Stimulated activated CD4-positive, alpha-beta T cell treated with anti-CD3 and anti-CD28 coated beads, TNF-alpha, amount 100 ng/mL, for 4 hours (primary cell): Measurements from ENCODE around the gene RCCD1.

Experiments
- DNase-seq, 3 experiments: peaks; one replicate each; pipeline ENCODE4 v3.0.0-alpha.2; 2020; ENCODE audit warnings: low read depth in 3 of 3

The RCCD1 gene

DNA sequence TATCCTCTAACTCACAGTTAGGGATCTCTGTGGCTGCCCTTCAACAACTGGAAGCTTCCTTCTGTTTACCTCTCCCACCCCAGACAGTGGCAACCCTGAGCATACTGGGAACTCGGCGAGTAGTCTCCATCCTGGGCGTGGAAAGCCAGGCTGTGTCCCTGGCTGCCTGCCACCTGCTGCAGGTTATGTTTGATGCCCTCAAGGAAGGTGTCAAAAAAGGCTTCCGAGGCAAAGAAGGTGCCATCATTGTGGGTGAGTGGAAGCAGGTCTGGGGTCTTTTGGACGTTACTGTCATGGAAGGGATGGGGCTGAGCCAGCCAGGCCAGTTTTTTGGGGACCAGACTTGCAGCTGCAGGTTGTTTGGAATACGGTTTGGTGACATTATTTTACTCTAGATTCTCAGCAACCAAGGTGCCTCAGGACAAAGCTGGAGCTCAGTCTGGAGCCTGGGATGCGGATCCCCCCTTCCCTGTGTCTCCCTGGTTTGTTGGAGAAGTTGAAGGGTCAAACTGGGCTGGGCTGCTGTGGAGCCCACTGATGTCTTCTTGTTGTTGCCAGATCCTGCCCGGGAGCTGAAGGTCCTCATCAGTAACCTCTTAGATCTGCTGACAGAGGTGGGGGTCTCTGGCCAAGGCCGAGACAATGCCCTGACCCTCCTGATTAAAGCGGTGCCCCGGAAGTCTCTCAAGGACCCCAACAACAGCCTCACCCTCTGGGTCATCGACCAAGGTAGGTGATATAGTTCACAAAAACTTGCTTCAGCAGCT lies 12.1 kb upstream of the RCCD1 start:
- no peak for DNase-seq

DNA sequence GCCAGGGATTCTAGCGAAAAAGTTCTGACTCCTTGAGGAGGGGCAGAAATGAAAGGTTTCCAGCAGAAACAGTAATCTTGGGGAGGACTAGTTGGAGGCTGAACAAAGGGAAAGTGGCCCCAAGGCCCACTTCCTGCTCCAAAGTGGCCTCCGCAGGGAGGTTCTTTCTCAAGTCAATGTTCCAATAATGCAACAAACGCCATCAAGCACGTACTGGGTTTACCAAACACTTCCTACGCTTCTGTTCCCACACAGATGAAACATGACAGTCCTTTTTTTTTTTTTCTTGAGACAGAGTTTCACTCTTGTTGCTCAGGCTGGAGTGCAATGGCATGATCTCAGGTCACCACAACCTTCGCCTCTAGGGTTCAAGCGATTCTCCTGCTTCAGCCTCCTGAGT lies 9.6 kb upstream of the RCCD1 start:
- no peak for DNase-seq

DNA sequence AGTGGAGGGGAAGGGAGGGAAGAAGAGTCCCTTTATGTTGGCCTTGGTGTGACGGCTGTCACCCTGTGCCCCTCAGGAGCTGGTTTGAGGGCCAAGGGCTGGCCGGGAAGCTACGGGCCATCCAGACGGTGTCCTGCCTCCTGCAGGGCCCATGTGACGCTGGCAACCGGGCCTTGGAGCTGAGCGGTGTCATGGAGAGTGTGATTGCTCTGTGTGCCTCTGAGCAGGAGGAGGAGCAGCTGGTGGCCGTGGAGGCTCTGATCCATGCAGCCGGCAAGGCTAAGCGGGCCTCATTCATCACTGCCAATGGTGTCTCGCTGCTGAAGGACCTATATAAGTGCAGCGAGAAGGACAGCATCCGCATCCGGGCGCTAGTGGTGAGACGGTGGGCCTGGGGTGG lies 8.1 kb upstream of the RCCD1 start:
- no peak for DNase-seq

DNA sequence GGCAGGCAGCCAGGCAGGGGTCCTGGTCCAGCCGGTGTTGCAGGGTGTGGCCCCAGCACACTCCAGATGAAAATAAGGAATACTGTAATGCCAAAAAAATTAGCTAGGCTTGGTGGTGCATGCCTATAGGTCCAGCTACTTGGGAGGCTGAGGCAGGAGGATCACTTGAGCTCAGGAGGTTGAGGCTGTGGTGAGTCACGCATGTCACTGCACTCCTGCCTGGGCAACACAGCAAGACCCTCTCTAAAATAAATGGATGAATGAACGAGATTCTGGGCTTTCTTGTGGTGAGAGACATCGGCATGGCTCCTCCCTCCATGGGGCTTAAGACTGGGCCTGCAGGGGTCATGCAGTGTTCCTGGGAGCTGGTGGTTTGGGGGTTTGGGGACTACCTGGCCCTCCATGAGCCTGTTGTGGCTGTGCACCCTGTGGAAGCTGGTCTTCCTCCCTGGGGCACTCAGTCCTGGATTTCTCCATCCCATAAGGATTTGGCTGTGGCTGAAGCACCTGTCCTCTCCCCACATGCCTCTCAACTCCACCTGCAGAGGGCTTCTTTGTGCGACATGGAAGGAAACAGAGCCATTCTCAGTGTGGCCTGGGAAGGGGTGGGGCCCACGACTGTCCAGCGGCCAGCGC lies 7.6 kb upstream of the RCCD1 start:
- no peak for DNase-seq

DNA sequence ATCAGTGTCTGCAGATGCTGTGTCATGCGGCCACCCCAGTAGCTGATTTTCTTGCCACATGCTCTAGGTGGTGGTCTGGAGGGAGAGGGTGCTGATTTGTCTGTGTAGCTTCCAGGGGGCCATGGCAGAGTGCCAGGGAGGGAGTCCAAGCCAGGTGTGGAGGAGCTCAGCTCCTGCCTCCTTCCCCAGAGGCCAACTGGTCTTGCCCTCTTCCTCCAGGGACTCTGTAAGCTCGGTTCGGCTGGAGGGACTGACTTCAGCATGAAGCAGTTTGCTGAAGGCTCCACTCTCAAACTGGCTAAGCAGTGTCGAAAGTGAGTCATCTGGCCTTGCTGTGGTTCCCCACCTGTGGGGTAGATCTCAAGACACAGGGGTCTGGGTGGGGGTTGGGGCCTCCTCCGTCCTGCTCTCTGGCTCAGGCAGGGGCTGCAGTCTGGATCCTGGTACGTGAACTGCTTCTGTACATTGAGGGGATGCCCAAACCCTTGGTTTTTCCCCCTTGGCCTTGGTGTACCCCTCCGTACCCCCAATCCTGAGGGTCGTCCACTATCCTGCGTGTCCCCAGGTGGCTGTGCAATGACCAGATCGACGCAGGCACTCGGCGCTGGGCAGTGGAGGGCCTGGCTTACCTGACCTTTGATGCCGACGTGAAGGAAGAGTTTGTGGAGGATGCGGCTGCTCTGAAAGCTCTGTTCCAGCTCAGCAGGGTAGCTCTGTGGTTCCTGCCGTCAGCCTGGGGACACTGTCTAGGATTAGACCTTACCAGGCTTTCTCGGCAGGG lies 6.9 kb upstream of the RCCD1 start:
- no peak for DNase-seq

DNA sequence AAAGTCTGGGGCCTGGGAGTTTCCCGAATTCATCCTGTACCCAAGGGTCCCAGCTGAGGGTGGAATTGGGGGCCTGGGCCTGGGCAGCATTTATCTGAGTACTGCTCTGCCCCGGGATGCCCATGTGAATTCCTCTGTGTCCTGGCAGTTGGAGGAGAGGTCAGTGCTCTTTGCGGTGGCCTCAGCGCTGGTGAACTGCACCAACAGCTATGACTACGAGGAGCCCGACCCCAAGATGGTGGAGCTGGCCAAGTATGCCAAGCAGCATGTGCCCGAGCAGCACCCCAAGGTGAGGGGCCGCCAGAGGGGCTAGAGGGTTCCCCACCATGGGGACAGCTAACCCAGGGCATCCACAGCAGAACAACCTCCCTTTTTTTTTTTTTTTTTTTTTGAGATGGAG lies 6.2 kb upstream of the RCCD1 start:
- no peak for DNase-seq

DNA sequence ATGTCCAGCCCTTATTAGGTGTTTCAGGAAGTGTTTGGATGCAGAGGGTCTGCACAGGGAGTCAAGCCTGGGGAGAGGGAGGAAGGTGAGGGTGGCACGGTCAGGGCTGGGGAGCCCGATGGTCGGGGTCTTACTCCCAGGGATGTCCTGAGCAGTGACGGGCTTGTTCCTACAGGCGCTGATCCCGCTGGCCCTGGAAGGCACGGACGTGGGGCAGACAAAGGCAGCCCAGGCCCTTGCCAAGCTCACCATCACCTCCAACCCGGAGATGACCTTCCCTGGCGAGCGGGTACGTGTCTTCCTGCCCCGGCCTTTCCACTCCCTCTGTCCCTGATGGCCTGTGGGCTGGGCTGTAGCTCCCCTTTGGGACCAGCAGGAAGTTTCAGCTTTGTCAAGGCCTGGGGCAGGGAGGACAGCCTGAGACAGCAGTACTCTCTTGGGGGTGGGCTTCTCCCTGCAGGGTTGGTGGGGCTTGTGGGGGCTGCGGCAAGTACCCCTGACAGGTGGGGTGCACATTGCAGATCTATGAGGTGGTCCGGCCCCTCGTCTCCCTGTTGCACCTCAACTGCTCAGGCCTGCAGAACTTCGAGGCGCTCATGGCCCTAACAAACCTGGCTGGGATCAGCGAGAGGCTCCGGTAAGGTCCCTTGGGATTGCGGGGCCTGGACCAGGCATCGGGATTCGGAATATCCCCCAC lies 4.6 kb upstream of the RCCD1 start:
- DNase-seq = no peak

DNA sequence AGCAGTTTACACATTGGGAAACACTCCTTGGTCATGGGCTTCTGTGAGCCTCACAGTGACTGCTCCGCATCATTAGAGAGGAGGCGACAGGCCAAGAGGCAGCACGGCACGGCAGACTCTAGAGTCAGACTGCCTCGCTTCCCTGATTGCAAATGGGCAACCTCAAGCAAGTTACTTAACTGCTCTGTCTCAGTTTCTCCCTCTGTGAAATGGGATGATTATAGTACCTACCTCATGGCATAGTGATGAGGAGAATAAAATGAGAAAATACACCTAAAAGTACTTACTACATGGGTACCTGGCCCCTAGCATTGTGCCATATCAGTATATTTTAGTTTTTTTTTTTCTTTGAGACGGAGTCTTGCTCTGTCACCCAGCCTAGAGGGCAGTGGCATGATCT lies 4.0 kb upstream of the RCCD1 start:
- no peak for DNase-seq

DNA sequence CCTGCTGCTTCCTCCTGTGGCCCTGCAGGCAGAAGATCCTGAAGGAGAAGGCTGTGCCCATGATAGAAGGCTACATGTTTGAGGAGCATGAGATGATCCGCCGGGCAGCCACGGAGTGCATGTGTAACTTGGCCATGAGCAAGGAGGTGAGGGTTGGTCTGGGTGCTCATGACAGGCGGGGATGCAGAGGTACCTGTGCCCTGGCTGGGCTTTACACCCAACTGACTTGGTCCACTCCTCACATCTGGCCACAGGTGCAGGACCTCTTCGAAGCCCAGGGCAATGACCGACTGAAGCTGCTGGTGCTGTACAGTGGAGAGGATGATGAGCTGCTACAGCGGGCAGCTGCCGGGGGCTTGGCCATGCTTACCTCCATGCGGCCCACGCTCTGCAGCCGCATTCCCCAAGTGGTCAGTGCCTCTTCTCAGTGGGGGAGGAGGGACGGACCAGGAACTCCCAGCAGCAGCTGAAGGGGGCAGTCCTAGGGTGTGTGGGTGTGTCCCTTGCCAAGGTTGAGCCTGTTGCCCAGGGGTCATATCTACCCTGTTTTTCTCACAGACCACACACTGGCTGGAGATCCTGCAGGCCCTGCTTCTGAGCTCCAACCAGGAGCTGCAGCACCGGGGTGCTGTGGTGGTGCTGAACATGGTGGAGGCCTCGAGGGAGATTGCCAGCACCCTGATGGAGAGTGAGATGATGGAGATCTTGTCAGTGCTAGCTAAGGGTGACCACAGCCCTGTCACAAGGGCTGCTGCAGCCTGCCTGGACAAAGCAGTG lies 1.6 kb upstream of the RCCD1 start:
- no peak for DNase-seq

DNA sequence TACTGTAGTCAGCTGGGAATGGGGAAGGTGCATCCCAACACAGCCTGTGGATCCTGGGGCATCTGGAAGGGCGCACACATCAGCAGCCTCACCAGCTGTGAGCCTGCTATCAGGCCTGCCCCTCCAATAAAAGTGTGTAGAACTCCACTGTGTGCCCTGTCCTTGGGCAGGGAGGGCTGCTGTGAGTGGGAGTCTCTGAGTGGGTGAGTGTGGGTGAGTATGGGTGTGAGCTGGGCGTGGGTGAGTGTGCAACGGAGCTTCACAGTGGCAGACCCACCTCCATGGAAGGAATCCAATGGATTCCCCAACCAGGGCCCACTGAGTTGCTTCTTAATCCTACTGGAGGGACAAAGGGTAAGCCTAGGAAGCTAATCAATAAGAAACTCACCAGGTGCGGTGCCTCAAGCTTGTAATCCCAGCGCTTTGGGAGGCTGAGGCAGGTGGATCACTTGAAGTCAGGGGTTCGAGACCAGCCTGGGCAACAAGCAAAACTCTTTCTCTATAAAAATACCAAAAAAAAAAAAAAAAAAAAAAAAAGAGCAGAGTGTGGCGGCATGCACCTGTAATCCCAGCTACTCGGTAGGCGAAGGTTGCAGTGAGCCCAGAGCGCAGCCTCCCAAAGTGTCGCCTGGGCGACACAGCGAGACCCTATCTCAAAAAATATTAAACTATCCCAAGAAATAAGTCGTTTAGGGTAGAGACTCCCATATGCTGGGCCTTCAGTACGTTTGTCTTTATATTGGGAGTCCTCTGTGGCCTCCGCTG lies 555 bp upstream of the RCCD1 start:
- no peak for DNase-seq

DNA sequence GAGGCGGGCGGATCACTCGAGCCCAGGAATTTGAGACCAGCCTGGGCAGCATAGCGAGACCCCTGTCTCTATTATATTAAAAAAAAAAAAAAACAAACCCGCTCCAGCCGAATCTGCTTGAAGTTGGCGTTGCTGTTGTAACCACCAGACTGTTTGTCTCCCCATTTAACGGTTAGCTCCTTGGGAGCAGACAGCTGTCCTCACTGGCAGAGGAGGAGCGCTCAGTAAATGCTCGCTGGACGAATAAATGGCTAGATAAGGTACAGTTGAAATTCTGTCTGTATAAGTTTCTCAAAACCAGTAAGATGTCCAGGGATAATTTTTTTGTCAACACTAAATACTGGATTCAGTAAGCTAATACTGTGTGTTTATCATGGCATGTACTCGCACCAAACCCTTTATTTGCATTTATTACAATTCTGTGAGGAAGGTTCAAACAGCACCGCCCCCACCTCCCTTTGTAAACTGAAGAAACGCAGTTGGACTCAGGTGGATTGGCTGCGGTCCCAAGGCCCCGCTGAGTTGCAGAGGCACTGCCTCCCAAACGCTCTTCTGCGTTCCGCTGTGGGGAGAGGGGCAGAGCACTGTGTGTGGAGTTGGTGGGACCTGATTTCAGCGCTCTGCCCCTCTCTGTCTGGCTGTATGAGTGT lies 1.1 kb downstream of the RCCD1 start:
- DNase-seq = no peak

DNA sequence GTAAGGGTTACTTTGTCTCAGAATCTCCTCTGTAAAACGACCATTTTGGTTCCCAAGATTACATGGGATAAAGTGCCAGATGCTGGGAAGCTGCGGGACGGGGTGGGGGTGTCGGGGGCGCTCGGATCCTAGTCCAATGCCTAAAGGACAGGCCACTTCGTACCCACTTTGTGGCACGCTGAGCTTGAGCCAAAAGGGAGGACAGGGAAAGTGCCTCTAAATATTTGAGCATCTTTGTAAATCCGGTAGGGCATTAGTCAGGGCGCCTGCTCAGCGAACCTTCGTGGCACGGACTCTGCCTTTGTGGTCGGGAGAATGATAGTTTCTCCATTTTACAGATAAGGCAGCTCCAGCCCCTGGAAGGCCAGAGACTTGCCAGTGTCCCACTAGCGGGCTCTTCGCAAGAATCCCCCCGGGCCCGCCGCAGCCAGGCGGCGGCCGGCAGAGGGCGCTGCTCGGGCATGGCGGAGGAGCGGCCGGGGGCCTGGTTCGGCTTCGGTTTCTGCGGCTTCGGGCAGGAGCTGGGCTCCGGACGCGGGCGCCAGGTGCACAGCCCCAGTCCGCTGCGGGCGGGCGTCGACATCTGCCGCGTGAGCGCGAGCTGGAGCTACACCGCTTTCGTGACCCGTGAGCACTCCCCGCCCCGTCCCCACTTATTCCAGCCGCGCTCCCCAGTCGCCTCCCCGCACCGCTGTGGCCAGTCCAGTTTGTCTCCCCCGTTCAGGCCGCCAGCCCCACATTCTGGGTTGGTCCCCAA lies 1.8 kb downstream of the RCCD1 start:
- peak in 2 of 3 experiments; percentile 28 to 41 for DNase-seq

DNA sequence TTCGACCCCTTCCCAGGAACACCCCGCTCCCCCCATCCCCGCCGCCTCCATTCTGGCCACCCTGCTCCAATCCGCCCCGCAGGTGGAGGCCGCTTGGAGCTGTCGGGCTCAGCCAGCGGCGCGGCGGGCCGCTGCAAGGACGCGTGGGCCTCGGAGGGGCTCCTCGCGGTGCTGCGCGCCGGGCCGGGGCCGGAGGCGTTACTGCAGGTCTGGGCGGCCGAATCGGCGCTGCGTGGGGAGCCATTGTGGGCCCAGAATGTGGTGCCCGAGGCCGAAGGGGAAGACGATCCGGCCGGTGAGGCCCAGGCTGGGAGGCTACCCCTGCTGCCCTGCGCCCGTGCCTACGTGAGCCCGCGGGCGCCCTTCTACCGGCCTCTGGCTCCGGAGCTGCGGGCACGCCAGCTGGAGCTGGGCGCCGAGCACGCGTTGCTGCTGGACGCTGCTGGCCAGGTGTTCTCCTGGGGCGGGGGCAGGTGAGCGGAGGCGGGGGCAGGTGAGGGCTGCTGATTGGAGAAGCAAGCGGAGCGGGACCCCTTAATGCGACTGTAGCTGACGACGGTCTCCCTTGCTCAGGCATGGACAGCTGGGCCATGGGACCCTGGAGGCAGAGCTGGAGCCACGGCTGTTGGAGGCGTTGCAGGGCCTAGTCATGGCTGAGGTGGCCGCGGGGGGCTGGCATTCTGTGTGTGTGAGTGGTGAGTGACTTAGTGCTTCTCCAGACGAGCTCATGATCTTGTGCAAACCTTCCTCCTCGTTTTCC lies 2.5 kb downstream of the RCCD1 start:
- no peak for DNase-seq

DNA sequence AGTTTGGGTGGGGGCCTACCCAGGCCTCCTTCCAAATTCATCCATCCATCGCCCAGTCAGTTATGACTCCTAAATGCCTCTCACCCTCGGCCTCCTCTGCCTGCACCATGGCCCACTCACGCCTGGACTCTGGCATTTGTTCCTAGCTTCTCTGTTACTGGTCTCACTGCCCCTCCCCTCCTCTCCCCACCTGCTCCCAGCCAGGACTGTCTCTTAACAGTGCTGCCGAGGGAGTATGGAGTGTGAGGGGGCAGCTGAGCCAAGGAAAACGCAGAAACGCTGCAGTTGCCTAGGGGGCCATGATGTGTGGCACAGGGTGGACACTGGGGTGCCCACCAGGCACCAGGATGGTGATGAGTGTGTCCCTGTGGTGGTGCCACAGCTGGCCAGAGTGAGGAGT lies 3.1 kb downstream of the RCCD1 start:
- DNase-seq = no peak

DNA sequence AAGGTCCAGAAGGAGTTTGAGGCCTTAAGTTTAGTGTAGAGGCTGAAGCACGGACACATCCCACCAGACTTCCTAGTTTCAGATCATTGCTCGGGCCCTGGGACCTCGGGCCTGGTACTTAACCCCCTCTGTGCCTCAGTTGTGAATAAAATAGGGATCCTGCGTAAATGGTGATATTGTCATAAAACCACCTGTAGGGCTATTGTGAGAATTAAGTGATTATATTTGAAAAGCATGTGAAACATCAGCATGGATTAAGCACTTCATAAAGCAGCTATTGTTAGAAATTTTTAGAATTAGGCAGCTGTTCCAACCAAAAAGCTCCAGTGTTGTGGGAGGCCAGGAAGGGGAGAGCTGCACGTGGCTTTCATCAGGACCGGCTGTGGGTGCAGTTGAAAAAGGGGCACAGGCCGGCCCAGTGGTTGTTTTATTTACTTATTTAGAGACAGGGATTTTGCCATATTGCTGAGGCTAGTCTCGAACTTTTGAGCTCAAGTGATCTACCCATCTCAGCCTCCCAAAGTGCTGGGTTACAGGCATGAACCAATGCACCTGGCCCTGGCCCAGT lies 4.4 kb downstream of the RCCD1 start:
- DNase-seq = no peak

DNA sequence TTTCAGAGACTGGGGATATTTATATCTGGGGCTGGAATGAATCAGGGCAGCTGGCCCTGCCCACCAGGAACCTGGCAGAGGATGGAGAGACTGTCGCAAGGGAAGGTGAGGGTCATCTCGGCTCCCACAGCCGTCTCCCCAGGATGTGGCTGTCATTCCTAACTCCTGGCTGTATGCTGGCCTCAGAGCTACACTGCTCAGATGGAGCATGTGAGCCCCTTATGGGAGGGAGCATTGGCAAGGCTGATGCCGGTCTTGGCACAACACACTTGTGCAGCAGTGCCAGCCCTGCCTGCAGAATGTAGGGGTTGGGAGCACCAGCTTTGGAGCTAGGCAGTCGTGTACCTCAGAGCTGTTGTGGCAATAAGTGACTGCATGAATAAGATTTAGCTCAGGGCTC lies 5.2 kb downstream of the RCCD1 start:
- no peak for DNase-seq

DNA sequence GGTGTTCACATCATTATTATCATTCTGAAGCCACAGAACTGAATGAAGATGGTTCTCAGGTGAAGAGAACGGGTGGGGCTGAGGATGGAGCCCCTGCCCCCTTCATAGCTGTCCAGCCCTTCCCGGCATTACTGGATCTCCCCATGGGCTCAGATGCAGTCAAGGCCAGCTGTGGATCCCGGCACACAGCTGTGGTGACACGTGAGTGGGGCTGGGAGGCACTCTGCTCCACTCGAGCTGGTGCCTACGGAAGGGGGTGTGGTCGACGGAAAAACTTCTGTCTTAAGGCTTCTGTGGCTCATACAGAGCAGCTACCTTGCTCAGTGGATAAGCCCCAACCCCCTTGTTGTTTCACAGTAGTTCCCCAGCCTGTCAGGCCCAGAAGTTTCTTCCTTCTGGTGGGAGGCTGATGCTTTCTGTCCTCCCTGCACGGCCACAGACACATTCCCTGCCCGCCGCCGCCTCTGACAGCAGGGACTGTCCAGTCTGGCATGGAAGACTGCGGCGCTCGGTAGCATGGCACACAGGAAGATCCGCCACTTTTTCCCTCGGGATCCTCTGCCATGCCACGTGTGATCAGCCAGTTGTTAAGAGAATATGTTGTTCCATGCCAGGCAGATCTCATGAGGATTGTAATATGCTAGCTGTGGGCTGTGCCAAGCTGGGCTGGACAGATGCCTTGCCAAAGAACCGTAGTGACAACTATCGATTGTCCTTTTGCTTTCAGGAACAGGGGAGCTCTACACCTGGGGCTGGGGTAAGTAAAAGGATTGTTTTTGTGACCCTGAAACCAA lies 5.8 kb downstream of the RCCD1 start:
- no peak for DNase-seq

DNA sequence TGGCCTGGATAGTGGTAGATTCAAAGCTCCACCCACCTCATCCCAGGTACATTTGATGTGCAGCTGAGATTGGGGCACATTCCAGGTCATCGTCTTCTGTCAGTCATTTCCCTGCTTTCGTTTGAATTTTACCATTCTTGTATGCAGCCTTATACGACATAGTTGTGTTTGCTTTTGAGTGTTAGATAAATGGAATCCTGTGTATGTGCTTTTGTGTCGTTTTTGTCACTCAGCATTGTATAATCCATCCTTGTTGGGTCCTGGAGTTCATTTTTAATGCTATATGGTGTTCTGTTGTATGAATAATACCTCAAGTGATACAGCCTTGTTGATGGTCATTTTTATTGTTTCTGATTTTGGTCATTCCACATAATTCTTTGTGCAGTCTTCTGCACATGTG lies 7.3 kb downstream of the RCCD1 start:
- DNase-seq = no peak
